HFF-Myc (cell line): ENCODE data around the gene CYRIA.

Experiments
- DNase-seq: peaks from one replicate; pipeline ENCODE4 v3.0.0-alpha.2; 2011; ENCODE audit warnings: low read depth; ENCODE audit errors: extremely low read depth
- H3K4me3 ChIP-seq: replicated peaks from 2 replicates; pipeline ENCODE4 v1.5.1; 2011; ENCODE audit warnings: low read depth, mild to moderate bottlenecking, control low read depth, low read length
- CTCF ChIP-seq: IDR thresholded peaks from 2 replicates; pipeline ENCODE4 v1.5.1; 2012; ENCODE audit warnings: mild to moderate bottlenecking, low read depth, low read length, control low read depth; ENCODE audit errors: missing control alignments

Gene CYRIA

GRCh38 chr2:16640867-16641266, 24.8 kb downstream of the CYRIA start:
- H3K4me3 ChIP-seq: no peak overlapping the region
- no peak for TF ChIP-seq CTCF
- no peak for DNase-seq

GRCh38 chr2:16640001-16640700, 25.5 kb downstream of the CYRIA start:
- TF ChIP-seq CTCF: no peak
- no peak for DNase-seq
- H3K4me3 ChIP-seq: no peak overlapping the region

- no peak overlapping the region for H3K4me3 ChIP-seq
- DNase-seq: no peak
- TF ChIP-seq CTCF: no peak
Measured at GRCh38 chr2:16639431-16639830, 26.2 kb downstream of the CYRIA start.

GRCh38 chr2:16638946-16639345, 26.7 kb downstream of the CYRIA start:
- TF ChIP-seq CTCF: no peak
- no peak for DNase-seq
- no peak overlapping the region for H3K4me3 ChIP-seq

GRCh38 chr2:16637304-16637703, 28.3 kb downstream of the CYRIA start:
- TF ChIP-seq CTCF: no peak
- no peak for DNase-seq
- no peak overlapping the region for H3K4me3 ChIP-seq

- no peak for DNase-seq
- no peak for TF ChIP-seq CTCF
Measured at GRCh38 chr2:16635791-16636699, 29.6 kb downstream of the CYRIA start.

More at GRCh38 chr2:16635791-16636699, 29.6 kb downstream of the CYRIA start:
- H3K4me3 ChIP-seq: no peak overlapping the region
